GM12875 (cell line): ENCODE data around the gene FBXL13.

ENCODE experiments used
- H3K4me3 ChIP-seq: one replicate; pipeline ENCODE4 v1.5.1; 2011; ENCODE audit warnings: low read depth, low read length, control low read depth
- CTCF ChIP-seq: IDR thresholded peaks from 2 replicates; pipeline ENCODE4 v1.5.1; 2011; ENCODE audit warnings: low read depth, mild to moderate bottlenecking, control low read depth, inconsistent platforms, low read length, moderate library complexity, borderline replicate concordance; ENCODE audit not compliant: insufficient read depth

The FBXL13 gene

DNA sequence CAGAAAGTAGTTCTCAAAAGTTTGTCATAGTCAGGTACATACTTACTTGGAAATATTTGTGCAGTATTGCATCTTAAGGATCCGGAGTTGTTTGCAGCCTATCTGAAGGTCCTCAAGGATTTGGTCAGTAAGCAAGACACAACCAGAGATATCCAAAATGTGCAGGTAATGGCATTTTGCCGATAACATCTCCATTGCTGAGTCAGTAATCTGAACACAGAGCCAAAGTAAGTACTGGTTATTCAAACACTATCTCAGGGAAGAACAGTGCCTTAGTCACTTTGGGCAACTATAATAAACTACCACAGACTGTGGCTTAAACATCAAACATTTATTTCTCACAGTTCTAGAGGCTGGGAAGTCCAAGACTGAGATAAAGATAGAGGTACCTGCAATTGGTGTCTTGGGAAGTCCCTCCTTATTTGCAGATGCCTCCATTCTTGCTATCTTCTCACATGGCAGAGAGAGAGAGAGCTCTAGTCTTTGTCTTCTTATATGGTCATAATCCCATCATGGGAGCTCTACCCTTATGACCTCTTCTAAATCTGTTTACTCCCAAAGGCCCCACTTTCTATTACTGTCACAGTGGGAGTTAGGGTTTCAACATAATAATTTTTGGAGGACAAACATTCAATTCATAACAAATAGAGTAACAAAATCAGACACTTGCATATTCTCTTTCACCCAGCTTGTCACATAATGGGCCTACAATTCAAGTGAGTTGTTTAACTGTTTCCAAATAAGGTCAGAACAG lies 252.4 kb downstream of the FBXL13 start:
- no peak overlapping the region for H3K4me3 ChIP-seq
- no peak for TF ChIP-seq CTCF

DNA sequence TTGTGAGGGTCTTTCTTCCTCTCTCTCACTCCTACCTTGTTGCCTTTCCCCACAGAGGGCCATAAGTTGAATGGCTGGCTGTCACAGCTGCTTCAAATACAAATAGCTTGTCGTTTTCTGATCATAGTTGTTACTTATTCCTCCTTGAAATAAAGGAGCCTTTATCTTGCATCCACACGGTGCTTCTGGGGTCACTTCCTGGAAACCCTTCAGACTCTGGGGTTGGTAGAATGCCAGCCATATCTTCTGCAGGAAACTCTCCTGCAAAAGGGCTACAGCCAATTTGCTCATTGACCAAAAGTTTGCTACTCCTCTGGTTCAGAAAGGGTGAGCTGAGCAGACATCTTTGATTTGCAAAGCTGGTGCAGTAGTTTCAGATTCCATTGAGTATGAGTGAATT lies 255.4 kb downstream of the FBXL13 start:
- no peak overlapping the region for H3K4me3 ChIP-seq
- no peak for TF ChIP-seq CTCF

DNA sequence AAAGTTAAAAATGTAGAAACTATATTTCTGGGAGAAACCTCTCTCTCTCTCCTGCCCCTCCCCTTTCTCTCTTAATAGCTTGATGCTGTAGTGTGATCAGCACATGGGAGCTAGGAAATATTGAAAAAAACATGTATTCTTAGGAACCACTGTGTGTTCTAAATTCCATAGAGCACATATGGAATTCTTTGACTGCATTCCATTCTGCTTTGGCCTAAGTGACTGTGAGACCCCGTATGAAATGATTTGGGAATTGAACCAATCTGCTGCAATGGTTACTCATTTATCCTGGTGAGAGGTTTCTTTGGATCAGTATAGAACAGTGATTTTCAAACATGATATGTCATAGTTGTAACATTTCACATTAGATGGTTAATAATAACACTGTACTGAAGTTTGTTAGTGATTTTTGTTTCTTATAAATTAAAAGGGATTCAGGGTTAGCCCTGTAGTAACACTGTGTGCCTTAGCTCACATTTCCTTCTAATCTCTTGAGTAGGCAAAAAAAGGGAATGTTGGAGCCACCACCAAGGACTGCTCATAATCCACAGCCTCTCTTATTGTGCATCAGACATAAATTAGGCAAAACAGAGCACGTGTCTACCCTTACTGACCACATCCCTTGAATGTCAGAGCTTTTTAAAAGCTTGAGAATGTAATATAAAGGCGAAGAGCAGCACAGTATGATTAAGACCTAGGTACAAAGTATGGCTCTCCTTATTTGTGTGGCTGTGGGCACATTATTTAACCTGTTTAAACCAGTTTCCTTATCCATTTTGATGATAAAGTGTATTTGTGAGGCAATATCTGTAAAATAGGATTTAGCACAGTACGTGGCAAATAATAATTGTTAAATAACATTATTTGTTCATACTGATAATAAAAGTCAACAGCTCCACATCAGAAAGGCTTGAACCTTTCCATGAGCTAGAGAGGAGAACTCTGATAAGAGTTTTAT lies 256.7 kb downstream of the FBXL13 start:
- H3K4me3 ChIP-seq, result no peak overlapping the region
- no peak for TF ChIP-seq CTCF

GRCh38 chr7:102814025-102814471 lies 260.5 kb downstream of the FBXL13 start:
- no peak for TF ChIP-seq CTCF

DNA sequence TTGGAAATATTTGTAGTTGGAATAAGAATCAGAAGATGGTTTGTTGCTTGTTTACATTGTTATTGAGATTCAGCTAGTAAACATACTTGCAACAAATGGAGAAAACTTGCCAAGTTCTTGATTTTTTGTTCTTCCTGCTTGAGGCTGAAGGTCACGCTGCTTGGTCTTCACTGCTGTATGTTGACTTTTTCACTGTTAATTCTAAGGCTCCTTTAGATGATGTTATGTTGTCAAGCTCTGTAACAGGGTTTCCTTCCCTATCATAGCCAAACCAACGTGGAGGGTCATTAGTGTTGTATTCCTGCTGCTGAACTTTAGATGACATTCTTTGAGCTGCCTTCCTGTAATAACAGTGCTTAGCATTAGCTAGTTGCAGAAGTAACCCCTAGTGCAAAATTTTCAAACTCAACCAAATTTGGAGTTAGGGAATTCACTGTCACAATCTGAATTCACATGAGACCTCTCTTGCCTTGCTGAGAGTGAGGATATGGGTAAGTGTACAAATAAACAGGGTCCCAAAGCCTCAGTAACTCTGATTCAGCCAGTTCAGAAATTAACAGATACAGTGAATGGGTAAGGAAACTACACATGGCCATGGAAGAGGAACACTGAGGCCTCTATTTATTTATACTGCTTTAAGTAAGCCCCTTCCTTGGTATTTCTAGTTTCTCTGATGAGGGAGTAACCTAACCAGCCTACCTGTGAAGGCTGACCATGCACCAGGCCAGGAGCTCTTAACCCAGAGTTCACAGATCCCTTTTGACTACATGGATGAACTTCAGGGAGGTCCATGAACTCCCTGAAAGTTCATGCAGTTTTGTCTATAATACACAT lies 261.2 kb downstream of the FBXL13 start:
- H3K4me3 ChIP-seq, result no peak overlapping the region
- TF ChIP-seq CTCF, result no peak

More at GRCh38 chr7:102814025-102814471, 260.5 kb downstream of the FBXL13 start:
- no peak overlapping the region for H3K4me3 ChIP-seq

DNA sequence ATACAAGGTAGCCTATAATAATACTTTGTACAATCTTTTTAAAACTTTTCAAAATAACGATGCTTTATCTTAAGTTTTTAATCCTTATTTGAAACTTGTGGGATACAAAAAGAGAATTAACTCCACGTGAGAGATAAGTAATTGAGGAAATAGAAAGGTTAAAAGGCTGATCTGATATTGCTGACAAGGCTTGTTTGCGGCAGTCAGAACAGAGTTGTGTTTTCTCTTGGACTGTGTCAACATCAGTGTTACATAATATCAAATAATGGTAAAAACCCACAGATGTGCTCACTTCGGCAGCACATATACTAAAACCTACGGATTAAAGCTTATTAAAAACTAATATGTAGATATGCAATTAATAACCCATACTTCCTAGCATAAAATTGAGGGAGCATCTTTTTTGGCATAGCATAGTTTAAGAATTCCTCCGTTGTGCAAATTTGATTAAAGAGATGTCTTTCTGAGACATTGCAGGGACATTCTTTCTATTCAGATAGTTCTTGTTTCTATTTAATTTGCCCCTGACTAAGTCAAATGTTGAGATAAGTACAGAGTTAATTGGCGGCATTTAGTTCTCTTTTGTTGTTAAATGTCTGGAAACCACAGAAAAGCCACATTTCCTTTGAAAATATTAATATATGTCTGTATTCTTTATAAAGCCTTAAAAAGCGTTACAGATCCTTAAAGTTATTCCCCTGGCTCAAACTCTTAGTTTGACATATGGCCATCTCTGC lies 262.5 kb downstream of the FBXL13 start:
- TF ChIP-seq CTCF, result no peak

More for the DNA sequence above, 262.5 kb downstream of the FBXL13 start:
- no peak overlapping the region for H3K4me3 ChIP-seq
